Erythroblast (primary cell): Measurements from ENCODE around the gene ZBTB20.
A peak's percentile ranks its signal among the peaks of the same experiment; 100 is the strongest.

ENCODE experiments used
- DNase-seq, 2 experiments: peaks; one replicate each; lab custom pipeline; 2025; lab: John Stamatoyannopoulos, UW
- GATA1 ChIP-seq: IDR thresholded peaks from 2 replicates; pipeline ENCODE4 v1.6.1; 2011; ENCODE audit warnings: low read depth, mild to moderate bottlenecking, control low read depth, low read length, moderate library complexity
- POLR2A ChIP-seq: IDR thresholded peaks from 2 replicates; pipeline ENCODE4 v1.6.1; 2011; ENCODE audit warnings: mild to moderate bottlenecking, low read length

Gene ZBTB20

DNA sequence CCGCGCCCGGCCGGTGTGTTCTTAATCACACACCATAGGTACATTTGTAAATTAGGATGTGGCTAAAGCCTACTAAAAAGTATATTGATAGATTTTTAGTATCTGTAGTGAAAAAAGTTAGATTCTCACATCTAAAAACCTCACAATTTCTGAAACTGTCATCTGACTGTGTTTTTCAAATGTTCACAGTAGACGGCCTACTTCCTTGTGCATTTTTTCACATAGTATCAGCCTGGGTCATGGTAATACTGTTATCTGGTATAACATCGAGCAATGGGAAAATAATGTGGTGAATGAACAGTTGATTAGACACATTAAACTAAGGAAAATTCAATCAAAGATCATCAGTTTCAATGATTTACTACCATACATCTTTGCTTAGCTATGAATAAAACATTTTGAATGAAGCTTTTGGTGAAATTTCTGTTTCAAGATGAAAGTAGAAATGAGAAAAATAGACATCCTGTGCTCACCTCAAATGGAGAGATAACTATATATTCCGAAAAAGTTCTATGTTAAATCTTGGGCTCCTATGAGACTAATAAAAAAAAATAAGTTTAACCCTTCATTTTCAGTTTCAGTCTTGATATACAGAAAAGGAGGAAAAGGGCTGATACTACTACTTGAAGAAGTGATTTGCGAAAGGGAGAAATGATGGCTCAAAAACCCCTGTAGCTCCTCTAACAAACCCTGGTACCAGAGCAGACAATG lies 262.7 kb downstream of the ZBTB20 start:
- no peak for TF ChIP-seq GATA1
- no peak for TF ChIP-seq POLR2A
- DNase-seq = no peak

DNA sequence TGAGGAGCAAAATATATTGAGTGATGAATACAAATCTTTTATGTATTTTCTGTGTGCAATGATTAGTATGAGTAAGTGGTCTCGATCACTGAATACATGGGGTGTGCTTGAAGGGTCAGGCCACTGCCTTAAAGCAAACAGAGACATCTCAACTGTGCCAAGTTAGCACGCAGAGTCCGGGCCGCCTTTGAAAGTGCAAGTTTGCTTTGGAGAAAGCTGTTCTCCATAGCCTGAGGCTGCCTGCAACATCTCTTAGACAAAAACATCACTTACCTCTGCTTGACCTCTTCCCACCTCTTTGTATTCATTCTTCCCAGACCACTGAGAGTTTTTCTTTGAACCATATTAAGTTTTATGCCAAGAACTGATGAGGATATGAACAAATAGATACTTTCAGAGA lies 267.0 kb downstream of the ZBTB20 start:
- DNase-seq = no peak
- TF ChIP-seq GATA1 (no peak), POLR2A (no peak)

DNA sequence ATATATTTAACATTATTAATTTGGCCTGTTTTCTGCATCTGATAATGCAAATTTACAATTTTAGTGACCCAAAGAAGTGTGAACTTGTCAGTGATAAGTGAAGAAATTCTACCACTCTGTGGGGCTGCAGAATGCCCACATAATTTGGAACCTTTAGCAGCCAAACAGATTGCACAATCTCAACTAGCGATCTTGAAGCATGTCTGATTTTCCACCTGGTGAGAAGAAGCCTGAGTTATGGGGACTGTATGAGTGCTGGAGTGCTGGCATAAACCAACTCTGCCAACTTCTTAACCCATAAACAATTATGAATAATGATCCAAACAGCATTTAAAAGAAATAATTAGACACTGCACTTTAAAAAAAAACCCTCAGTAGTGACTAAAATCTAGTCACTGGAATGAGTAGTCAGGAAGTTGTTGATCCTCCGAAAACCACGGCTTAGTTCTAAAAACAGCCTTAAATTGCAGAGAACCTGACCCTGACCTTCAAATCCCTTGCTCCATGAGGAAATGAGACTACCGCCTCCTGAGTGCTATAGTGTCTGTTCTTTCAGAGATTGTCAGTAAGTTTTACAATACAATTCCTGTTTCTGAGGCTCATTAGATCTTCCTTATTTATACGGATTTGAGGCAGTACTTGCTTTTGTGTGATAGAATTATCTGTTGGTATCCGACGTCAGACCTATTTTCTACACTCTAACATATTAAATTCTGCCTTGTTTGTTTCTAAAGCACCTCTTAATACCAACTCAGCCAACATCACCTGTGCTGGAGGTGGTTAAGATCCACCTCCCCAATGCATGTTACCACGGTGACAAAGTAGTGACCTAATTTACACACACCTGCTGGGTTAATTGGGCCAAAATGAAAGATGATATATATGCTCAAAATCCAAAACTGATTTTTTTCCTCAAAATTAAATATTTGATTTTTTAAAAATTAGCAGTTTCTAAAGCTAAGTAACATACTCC lies 267.7 kb downstream of the ZBTB20 start:
- no peak for DNase-seq
- TF ChIP-seq GATA1 = no peak
- TF ChIP-seq POLR2A = no peak

DNA sequence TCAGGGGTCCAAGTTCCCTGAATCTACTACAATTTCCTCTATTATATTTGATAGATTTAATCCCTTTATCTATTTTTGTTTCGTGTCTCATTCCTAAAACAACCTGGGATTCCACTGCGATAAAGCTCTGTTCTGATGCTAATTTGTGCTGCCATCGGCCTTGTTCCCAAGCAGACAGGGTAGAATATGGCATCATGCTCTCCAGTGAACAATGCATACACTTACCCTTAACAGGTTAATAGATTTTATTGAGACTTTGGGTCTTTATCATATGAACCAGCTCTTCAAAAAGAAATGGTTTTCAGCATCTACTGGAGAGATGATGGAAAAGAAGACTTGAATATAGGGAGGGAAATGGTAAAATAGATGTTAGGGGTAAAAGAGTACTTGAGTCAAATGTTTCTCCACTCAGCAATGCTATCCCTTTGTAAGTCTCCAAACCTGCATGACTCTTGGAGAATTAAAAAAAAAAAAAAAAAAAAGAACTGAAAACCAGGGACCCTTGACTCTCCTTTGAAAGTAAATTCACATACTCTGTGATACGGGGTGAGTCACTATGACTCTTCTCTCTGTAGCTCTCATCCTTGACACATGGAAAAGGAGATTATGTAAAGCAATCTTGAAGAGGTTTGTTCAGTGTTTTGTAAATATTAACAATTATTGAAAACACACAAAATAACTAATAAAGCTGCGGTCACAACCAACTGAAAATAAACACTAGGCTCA lies 268.8 kb downstream of the ZBTB20 start:
- no peak for TF ChIP-seq POLR2A
- no peak for TF ChIP-seq GATA1
- DNase-seq = no peak

DNA sequence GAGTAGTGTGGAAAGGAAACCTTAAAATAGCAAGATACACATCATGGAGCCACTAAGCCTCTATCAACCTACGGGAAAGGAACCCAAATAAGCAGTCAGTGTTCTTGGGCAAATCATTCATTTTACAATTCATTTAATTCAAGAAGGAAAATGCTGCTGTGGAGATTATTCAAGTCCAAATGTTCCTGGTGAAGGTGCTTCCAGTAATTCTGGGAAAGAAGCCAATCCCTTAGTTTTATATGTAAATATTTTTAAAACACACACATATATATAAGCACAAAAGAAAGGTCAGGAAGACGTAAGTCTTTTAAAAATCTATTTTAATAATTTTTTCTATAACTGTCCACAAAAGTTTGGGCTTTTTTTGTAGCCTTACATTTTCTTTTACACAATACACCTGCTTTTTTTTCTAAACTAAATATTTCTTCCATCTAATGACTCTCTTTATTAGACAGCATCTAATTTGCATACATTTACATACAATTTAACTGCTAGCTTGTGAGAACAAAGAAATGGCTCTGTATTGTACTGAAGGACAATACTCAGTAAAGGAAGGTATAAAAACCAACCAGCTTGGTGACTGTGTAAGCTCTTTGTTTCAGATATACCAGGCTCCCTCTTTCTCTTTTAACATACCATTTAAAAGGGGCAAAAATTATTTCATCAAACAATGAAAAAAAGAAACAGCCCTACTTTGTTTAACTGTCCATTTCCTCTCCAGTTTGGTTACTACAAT lies 269.5 kb downstream of the ZBTB20 start:
- TF ChIP-seq GATA1 = no peak
- no peak for TF ChIP-seq POLR2A
- DNase-seq = no peak

DNA sequence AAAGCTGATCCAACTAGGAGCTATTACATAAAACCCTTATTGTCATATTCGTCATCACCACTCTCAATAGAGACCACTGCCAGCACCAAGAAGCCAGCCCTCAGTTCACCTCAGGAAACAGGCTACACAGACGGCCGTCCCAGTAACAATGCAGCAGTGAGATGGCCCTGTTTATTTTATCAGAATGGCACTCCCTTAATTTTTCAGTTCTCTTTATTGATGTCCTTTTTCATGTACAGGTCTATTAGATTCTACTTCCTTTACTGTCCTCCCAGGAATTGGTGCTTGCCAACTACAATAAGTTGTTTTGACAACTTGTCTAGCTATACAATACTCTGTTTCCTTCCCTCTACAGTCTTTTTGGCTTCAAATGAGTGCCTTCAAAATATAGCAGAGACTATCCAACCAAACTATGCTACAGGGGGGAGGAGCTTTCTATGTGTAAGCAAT lies 272.5 kb downstream of the ZBTB20 start:
- DNase-seq = no peak
- TF ChIP-seq POLR2A (no peak), GATA1 (no peak)

DNA sequence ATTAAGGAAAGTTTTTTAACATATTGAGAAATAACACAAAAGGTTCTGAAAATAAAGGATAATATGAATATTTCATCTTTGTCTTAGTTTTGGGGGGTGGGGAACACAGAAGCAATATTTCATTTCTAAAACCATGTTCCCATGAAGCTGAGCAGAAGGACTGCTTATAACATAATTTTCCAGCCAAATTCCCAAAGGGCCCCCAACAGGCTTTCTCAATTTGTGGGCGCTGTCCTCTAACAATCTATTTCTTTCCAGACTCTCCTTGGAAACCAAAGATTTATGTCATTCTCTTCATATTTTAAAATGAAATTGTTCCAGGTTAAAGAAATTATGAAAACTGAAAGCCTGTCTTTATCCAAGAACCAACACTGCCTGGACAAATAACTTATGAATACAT lies 273.5 kb downstream of the ZBTB20 start:
- DNase-seq = no peak
- TF ChIP-seq POLR2A = no peak
- no peak for TF ChIP-seq GATA1

DNA sequence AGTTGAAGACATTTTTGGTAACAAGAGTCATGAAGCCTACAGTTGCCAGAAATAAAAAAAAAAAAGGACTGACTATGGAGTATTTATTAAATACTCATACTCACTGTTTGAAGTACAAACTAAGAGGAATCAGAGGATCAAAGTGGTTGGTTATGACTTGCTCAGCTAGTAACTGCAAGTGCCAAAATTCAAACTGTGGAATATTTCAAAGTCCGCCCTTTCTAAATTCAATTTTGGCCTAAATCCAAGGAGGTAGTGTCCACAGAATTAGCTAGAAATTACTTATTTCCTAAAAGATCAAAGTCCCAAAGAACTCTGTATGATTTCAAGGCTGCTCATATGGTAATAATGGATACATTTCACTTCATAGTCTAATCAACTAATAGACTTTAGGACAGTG lies 274.5 kb downstream of the ZBTB20 start:
- DNase-seq = no peak
- TF ChIP-seq GATA1 = no peak
- no peak for TF ChIP-seq POLR2A

DNA sequence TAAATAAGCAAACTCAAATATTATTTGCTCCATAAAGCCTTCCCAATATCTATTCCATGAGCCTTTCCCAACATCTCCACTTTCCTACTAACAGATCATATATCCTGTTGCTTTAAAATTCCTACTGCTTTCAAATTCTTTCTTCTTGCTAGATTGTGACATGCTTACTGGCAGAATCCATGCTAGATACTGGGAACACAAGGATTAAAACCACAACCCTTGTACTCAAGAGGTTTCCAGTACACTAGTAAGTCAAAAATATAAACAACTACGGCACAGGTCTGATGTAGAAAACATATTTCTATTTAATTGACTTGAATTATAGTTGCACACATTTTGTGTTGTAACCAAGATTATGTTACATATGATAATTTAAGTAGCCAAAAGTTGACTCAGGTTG lies 275.0 kb downstream of the ZBTB20 start:
- TF ChIP-seq GATA1 = no peak
- TF ChIP-seq POLR2A = no peak
- DNase-seq = no peak

DNA sequence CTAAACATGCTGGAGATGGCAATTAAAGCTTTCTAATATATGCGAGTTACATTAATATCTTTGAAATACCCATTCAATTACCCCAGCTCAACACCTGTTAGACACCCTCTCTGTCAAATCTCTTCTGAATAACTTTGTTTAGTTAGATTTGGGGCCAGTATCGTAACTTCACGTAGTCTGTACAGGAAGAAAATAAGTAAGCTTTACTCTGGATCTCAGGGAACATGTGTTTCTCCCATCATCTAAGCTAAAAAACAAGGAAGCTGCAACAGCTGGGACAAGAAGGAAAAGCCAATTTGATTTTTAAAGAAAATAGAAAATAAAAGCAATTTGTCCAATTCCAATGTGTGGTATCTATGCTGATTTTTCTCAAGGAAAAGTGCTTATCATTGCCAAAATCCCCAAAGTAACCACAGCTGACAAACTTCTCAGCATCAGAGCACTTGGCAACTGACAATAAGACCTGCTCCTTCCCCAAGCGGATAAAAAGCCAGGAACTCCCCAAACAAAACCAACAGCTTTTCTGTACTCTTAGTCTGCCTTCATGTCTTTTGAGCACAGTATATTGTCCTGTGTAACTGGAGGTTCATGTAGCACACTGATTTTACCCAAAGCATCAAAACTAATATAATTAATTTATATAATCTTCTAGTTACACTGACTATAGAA lies 279.1 kb downstream of the ZBTB20 start:
- TF ChIP-seq POLR2A (no peak), GATA1 (no peak)
- no peak for DNase-seq

DNA sequence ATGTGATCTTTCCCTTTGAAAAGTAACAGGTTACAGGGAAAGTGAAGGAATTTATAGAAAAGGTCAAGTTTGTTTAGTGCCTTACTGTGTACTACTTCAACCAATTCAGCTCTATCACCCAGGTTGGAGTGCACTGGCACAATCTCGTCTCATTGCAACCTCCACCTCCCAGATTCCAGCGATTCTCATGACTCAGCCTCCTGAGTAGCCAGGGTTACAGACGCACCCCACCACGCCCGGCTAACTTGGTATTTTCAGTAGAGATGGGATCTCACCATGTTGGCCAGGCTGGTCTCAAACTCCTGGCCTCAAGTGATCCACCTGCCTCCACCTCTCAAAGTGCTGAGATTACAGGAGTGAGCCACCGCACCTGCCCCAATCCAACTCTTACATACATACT lies 279.7 kb downstream of the ZBTB20 start:
- TF ChIP-seq POLR2A (no peak), GATA1 (no peak)
- DNase-seq = peak in 1 of 2 experiments; percentile 6

DNA sequence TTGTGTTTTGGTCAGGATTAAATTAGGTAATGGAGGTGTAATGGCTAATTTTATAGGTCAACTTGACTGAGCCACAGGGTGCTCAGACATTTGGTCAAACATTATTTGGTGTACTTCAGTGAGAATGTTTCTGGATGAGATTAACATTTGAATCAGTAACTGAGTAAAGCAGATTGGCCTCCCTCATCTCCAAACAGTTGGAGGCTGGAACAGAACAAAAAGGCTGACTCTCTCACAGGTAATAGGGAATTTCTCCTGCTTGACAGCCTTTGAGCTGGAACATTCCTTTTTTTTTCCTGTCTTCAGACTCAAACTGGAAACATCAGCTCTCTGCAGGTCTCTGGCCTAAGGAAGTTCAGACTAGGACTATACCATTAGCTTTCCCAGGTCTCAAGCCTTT lies 280.7 kb downstream of the ZBTB20 start:
- no peak for TF ChIP-seq POLR2A
- TF ChIP-seq GATA1 = no peak
- no peak for DNase-seq
